Stimulated activated CD8-positive, alpha-beta memory T cell treated with anti-CD3 and anti-CD28 coated beads, Interleukin-4, amount 100 ng/mL, for 24 hours (primary cell): ENCODE results near the gene NELFB.

Experiments used
- DNase-seq: peaks from one replicate; pipeline ENCODE4 v3.0.0-alpha.2; 2020; ENCODE audit warnings: low read depth

The NELFB gene

DNA sequence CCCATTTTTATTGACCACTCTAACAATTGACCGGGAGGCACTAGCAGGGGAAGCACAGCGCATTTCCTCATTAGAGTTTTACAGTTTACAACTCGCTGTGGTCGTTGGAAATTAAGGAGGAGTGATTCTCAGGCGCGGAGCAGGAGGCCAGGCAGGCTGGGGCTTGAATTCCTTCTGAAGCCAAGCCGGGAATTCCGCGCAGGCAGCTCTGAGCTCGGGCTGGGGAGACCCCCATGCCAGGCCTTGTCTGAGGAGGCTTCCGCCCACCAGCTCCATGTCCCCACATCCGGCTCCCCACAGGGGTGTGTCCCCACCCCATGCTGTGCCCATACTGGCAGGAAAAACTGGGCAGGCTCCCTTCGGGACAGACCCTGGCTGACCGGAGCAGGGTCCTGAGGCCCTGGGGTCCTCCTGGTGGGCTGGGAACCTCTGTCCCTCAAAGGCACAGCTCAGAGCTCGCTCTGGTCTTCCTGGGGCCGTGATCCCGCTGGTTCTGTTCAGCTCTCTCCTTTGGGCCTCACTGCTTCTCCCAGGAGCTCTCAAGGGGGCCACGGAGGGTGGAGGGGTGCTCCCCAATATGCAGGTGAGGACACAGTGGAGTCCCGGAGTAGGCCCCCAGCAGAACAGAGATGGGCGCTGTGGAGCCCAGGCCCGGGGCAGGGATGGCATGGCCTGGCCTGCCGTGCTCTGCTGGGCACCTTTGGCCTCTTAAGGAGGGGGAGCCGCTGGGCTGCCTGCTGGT lies 48.2 kb downstream of the NELFB start:
- no peak for DNase-seq

GRCh38 chr9:137303893-137304382 lies 48.8 kb downstream of the NELFB start:
- DNase-seq: no peak

GRCh38 chr9:137304383-137305059 lies 49.4 kb downstream of the NELFB start:
- no peak for DNase-seq

DNA sequence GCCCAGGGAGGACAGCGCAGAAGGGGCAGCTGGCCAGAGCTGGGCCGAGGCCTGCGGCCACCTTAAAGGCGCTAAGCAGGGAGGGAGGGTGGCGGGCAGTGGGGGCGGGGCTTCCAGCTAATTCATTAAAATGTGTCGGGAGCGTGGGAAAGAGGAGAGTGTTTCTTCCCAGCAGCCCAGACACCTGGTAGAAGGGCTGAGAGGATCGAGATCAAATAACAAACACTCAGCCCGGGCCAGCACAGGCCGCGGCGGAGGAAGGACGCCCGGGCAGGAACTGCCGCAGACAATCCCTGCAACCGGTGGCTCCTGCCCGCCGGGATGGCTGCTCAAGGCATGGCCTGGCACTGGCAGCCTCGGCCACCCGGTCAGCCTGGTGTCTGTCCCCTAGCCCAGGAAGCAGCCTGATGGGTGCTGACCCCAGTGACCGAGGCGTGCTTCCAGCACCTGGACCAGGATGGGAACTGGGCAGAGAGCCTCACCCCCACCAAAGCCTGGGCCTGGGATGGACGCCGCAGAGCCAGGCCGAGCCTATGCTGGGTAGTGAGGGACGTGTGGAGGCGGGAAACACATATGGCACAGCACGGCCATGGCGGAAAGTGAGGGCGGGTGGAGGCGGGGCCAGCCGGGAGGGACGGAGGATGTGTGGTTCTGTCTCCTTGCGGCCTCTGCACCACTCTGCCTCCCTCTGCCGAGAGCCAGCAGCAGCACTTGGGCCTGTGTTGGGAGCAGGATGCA lies 50.1 kb downstream of the NELFB start:
- peak; percentile 44 for DNase-seq

DNA sequence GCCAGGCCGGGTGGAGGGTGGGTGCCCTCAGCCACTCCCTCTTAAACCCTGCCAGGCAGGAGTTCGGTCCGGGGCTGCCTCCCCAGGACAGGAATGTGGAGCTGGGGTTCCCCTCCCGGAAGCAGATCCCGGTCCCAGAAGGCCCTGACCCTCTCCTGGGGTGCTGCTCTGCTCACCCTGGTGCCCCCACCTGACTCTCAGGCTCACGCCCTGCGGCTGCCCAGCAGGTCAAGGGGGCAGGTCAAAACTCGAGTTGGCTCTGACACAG lies 50.6 kb downstream of the NELFB start:
- no peak for DNase-seq

DNA sequence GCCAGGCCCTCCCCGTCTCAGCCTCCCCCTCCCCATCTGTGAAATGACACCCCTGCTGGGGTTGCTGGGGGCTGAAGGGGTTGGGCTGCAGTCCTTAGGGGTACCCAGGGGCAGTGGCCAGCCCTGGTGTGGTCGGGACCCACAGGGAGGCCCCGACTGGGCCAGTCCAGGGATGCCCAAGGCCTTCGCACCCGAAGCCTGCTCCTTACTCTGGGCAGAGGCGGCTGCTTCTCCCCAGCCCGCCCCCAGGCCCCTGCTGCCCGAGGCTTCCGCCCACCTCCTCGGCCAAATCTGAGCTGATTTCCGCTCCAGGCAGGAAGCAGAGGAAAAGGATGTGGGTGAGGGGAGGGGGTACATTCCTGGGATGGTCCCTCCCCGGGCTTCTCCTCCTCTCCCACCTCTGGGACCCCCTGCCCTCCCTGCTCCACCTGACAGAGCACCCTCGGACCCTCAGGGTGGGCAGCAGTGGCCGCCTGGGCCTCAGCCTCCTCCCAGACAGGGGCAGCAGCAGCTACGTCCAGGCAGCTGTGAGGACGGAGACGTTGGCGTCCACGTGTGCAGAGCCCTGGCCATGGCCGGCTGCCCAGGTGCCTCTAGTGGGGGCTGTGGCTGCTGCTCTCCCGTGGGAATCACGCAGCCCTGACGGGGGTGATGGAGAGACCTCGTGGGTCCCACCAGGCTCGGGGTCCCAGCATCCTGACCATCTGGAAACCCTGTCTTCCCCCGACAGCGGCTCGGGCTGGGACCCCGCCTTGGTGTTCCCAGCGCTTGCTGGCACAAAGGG lies 51.1 kb downstream of the NELFB start:
- DNase-seq: no peak

DNA sequence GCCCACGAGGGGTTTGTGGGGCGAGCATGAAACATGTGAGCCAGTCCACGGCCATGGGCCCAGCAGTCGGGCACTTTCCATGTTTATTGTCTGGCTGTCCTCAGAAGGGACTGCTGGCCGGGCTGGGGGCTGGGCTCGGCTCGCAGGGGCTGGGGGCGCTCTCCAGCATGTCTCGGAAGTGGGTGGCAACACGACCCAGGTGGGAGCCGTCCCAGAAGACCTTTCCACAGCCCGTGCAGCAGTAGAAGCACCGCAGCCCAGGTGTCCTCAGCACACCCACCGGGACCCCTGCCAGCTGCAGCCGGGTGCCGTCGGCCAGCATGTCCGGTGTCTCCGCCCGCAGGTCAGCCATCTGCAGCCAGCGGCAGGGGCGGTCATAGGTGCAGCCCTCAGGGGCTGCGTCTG lies 51.7 kb downstream of the NELFB start:
- DNase-seq: no peak

- DNase-seq: no peak
These were observed 52.3 kb downstream of the NELFB start for GRCh38 chr9:137307255-137308056.

DNA sequence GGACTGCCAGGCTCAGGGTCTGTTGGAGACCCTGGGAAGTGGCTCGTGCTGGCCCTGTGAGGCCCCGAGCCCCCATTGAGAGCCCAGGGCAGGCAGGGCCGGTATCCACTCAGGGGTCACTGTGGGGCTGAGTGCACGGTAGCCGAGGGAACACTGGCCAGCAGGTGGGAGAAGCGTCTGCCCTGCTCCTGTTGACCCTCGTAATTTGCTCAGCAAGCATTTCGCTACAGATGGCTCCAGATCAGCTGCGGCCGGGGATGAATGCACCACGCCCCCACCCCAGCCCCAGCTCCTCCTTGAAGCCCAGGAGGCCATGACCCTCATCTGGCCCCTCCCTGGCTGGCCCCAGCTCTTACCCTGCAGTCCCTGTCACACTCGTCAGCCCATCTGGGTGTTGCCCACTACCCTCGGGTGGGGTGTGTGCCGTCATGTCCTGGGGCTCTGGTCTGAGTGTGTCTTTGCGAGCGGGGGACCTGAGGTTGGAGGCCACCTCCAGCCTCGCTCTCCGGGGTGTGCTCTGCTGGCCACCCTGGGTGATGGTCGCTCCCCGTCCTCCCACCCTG lies 53.0 kb downstream of the NELFB start:
- no peak for DNase-seq

DNA sequence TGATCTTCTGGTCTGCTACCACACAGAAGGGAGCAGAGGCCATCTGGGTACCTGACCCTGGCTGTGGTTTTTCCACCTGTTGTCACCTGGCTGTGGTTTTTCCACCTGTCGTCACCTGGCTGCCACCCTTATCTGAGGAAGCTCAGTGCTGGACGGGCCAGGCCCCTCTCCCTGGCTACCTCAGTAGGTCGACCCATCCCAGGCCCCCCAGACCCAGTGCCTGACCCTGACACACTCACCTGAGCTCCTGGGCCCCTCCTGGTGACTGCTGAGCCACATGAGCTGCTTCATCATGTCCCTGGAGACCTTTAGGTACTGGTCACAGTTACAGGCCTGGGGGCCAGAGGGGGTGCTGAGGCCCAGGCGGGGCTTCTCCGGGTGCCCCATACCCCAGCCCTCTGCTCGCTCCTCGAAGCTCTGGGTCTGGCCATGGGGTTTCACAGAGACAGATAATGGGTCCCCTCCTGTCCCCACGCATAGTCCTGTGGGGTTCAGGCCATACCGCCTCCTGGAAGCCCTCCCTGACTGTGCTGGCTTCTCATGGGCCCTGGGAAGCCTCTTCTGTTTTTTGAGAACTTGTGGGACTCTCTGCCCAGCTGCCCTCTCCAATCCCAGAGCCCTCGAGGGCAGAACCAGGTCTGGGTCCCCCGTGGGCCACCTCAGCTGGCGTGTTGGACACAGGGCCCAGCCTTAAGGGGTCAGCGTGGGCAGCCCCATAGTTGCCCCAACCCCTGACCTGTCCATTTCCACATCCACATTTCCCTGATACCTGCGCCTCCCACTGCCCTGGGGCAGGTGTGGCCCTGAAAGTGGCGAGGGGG lies 54.5 kb downstream of the NELFB start:
- no peak for DNase-seq

DNA sequence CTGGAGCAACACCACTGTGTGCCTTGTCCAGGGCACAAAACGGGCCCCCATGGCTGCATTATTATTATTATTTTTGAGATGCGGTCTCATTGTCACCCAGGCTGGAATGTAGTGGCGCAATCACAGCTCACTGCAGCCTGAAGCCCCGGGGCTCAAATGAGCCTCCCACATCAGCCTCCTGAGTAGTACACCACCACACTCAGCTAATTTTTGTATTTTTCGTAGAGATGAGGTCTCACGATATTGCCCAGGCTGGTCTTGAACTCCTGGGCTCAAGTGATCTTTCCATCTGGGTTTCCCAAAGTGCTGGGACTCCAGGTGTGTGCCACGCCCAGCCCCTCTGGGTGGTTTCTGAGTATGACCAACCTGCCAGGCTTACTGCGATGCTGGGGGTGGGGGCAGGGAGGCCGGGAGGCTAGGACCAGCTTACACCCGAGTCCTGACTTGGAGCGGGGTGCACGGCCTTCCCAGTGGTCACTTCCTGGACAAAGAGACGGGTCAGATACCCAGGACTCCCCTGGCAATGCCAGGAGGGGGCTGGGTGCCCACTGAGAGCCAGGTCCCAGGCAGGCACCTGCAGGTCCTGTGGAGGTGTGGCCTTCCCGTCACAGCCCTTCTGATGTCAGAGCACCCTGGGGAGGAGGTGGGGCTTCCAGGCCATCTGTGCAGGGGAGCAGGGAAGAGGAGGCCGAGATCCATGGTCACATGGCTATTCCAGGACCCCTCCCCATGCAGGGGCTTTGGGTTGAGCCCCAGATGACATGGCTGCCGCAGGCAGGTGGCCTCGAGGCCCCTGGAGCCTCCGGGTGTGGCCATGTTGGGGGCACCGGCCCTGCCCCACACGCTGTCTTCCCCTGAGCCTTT lies 55.3 kb downstream of the NELFB start:
- no peak for DNase-seq

DNA sequence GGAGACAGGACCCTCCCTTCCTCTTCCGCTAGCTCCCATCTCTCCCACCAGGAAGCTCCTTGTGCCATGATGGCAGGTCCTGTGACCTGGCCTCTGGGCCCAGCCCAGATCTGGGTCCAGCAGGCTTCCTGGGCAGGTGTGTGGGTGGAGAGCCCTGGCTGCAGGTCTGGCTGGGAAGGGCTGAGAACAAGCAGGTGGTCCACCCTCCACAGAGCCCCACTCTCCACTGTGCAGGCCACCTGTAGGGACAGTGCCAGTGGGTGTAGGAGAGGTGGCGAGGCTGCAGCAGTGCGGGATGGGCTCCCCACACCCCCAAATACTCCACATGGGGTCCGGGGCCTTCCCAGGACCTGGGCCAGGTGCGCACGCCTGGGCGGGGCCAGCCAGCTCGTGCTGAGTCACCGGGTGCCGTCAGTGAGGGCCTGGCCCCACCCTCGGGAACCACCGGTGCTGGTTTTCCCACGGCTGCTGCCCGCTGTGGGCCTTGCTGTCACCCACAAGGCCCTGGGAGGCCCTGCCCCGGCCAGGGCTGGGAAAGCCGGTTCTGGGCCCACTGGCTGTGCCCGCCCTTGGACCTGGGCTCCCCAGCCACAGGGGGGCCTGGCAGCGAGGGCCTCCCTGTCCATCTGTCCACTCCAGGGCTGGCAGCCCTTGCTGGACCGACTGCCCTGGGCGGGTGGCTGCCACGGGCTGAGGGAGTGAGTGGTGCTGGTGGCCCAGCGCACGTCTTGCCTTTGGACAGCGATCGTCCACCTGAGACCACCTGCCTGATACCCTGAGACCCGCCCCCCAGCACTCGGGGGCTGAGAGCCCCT lies 56.3 kb downstream of the NELFB start:
- DNase-seq: no peak

DNA sequence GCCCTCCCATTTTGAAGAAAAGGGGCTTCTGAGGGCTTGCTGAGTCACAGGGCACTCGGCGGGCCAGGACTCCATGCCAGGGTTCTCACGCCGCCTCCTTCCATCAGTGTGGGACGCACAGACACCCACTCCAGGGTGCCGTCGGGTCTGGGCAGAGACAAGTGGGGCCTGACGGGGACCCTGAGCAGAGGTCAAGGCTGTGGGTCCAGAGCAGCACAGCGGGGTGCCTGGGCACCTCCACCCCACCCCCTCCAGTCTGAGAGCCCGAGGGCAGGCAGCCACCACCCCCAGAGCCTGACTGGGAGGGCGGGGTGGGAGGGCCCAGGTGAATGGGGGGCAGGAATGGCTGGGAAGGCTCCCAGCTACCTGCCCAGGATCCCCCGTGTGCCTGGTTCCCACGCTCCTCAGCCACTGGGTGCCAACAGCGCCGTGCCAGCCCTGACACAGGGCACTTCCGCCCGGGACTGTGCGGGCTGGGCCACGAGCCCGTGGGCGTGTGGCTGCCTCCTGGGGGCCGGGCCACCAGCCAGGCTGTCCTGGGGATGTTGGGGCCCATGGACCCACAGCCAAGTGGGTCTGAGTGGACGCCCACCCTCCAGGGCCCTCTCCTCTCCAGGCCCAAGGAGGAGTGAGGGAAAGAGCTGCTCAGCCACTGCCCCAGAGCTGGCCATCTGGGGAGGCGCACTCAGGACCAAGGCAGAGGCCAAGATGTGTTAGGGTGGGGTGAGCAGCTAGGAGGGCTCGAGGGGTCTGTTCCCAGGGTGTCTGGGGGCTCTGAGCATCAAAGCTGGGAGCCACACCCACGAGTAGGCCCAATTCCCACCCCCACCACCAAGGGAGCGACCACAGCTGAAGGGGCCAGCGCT lies 57.1 kb downstream of the NELFB start:
- no peak for DNase-seq

- DNase-seq: no peak
These were observed 57.8 kb downstream of the NELFB start for GRCh38 chr9:137312852-137313325.

GRCh38 chr9:137313326-137313936 lies 58.3 kb downstream of the NELFB start:
- no peak for DNase-seq

- DNase-seq: no peak
These were observed 58.9 kb downstream of the NELFB start for GRCh38 chr9:137313956-137314560.
